Measurements from ENCODE around the gene RAC3.
A peak's percentile ranks its signal among the peaks of the same experiment; 100 is the strongest.

RAC3 gene

DNA sequence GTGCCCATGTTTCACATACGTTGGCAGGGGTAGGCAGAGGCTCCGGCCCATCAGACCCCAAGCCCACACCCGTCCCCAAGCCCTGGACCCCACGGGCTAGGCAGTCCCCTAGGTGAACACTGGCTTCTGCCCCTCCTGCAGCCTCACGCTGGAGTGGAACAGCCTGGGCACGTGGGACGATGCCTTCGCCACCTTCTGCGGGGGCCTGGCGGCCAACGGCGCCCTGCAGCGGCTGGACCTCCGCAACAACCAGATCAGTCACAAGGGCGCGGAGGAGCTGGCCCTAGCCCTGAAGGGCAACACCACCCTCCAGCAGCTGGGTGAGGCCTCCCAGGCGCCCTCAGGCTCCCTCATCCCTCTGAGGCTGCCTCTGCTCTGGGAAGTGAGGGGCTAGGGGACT lies 6.6 kb upstream of the RAC3 start:
- Histone ChIP-seq H2AK5ac (ENCODE audit: low read length) (no peak overlapping the region), H3K79me1 (ENCODE audit: low read length) (peaks cover 6% of the 10 kb centered on the region), H3K18ac (ENCODE audit: low read length) (no peak overlapping the region), H3K14ac (ENCODE audit: low read length) (no peak overlapping the region), H2BK120ac (ENCODE audit: insufficient read depth, low read length, poor library complexity) (no peak overlapping the region), H3K36me3 (ENCODE audit: control insufficient read depth in 1 of 2, insufficient read depth in 2 of 2, low read length in 2 of 2) (peaks cover 0 to 10% of the 10 kb centered on the region in 2 experiments), H3K79me2 (ENCODE audit: control insufficient read depth, insufficient read depth, low read length, poor library complexity) (peaks cover 8% of the 10 kb centered on the region), H3K27ac (ENCODE audit: low read depth, low read length) (no peak overlapping the region), H4K12ac (ENCODE audit: low read depth, low read length) (no peak overlapping the region), H3K23ac (ENCODE audit: low read length) (no peak overlapping the region), H4K91ac (ENCODE audit: low read depth, low read length) (no peak overlapping the region), H3K4me3 (ENCODE audit: low read depth, low read length) (no peak overlapping the region), H3K4me1 (ENCODE audit: control insufficient read depth in 1 of 2, insufficient read depth in 2 of 2, low read length in 2 of 2) (peaks cover 18 to 19% of the 10 kb centered on the region in 2 experiments), H4K8ac (ENCODE audit: low read depth, low read length) (no peak overlapping the region), H3K9me3 (ENCODE audit: insufficient read depth, low read depth, low read length) (peaks cover 7% of the 10 kb centered on the region), H2BK5ac (ENCODE audit: low read depth, low read length, poor library complexity) (no peak overlapping the region), H2BK12ac (ENCODE audit: low read length) (no peak overlapping the region), H3K27me3 (ENCODE audit: insufficient read depth, low read length) (no peaks in the 10 kb centered on the region), H3K4ac (ENCODE audit: low read depth, low read length) (no peak overlapping the region), H2AFZ (ENCODE audit: insufficient read depth, low read length, poor library complexity) (no peak overlapping the region), H3K4me2 (ENCODE audit: low read length) (no peak overlapping the region), H3K9ac (ENCODE audit: low read length) (no peak overlapping the region)
- peak in 1 of 2 donors; percentile 36 for DNase-seq
- no CpG with 5 or more reads among the region's 17 CpGs for WGBS (ENCODE audit: extremely low coverage, insufficient coverage, insufficient read length)

DNA sequence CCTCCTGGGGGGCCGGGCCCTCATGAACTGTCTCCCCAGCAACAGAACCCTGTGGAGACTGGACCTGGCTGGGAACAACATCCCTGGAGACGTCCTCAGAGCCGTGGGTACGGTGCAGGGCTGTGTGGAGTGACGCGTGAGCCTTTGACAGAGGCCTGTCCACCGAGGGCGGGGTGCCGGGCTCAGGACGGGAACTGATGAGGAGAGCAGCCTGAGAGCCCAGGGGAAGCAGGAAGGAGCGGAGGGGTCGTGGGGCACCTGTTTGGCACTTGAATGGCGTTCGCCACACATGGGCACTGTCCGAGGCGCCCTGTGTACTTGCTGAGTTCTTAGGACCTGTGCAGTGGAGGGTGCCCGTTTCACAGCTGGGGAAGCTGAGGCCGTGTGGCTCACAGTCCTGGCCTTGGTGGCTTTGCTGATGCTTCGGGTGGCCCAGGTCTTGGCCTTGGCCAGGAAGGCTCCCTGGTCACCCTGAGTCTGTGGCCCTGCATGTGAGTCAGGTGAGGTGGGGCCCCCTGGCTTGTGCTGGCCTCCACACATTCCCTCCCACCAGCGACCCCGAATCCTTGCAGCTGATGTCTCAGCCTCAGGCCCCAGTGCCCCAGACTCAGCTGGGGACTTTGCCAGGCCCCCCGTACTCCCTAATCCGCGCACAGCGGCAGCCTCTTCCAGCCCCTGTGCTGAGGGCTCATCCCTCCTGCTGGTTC lies 5.9 kb upstream of the RAC3 start:
- Histone ChIP-seq H3K4ac (ENCODE audit: low read depth, low read length) (no peak overlapping the region), H3K27ac (ENCODE audit: low read depth, low read length) (no peak overlapping the region), H3K18ac (ENCODE audit: low read length) (no peak overlapping the region), H3K23ac (ENCODE audit: low read length) (no peak overlapping the region), H3K4me2 (ENCODE audit: low read length) (no peak overlapping the region), H3K14ac (ENCODE audit: low read length) (no peak overlapping the region), H4K12ac (ENCODE audit: low read depth, low read length) (no peak overlapping the region), H2AK5ac (ENCODE audit: low read length) (no peak overlapping the region), H4K8ac (ENCODE audit: low read depth, low read length) (no peak overlapping the region), H2BK5ac (ENCODE audit: low read depth, low read length, poor library complexity) (no peak overlapping the region), H2BK12ac (ENCODE audit: low read length) (no peak overlapping the region), H2BK120ac (ENCODE audit: insufficient read depth, low read length, poor library complexity) (no peak overlapping the region), H3K4me3 (ENCODE audit: low read depth, low read length) (no peak overlapping the region), H3K79me1 (ENCODE audit: low read length) (peaks cover 6% of the 10 kb centered on the region), H3K4me1 (ENCODE audit: control insufficient read depth in 1 of 2, insufficient read depth in 2 of 2, low read length in 2 of 2) (peaks cover 18 to 19% of the 10 kb centered on the region in 2 experiments), H3K27me3 (ENCODE audit: insufficient read depth, low read length) (no peaks in the 10 kb centered on the region), H3K79me2 (ENCODE audit: control insufficient read depth, insufficient read depth, low read length, poor library complexity) (peaks cover 8% of the 10 kb centered on the region), H3K9ac (ENCODE audit: low read length) (no peak overlapping the region), H2AFZ (ENCODE audit: insufficient read depth, low read length, poor library complexity) (no peak overlapping the region), H3K36me3 (ENCODE audit: control insufficient read depth in 1 of 2, insufficient read depth in 2 of 2, low read length in 2 of 2) (peaks cover 0 to 10% of the 10 kb centered on the region in 2 experiments), H4K91ac (ENCODE audit: low read depth, low read length) (no peak overlapping the region), H3K9me3 (ENCODE audit: insufficient read depth, low read depth, low read length) (peaks cover 7% of the 10 kb centered on the region)
- DNase-seq = no peak
- WGBS (ENCODE audit: extremely low coverage, insufficient coverage, insufficient read length) = no CpG with 5 or more reads among the region's 25 CpGs

DNA sequence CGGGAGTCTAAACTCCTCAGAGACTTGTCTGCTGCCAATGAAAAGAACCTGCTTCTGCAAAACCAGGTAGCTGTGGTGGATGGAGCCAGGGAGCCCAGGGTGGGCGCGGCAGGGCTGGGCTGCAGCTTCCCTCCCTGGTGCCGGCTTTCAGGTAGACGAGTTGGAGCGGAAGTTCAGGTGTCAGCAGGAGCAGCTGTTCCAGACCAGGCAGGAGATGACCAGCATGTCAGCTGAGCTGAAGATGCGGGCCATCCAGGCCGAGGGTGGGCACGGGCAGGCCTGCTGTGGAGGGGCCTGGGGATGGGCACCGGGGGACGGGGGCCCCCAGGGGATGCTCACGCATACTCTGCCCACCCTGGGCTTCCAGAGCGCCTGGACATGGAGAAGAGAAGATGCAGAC lies 3.2 kb upstream of the RAC3 start:
- no CpG with 5 or more reads among the region's 13 CpGs for WGBS (ENCODE audit: extremely low coverage, insufficient coverage, insufficient read length)
- Histone ChIP-seq H3K4me2 (ENCODE audit: low read length) (no peak overlapping the region), H4K91ac (ENCODE audit: low read depth, low read length) (no peak overlapping the region), H2BK5ac (ENCODE audit: low read depth, low read length, poor library complexity) (no peak overlapping the region), H3K79me2 (ENCODE audit: control insufficient read depth, insufficient read depth, low read length, poor library complexity) (peaks cover 4% of the 10 kb centered on the region), H3K9ac (ENCODE audit: low read length) (no peak overlapping the region), H3K27ac (ENCODE audit: low read depth, low read length) (no peak overlapping the region), H2BK12ac (ENCODE audit: low read length) (no peak overlapping the region), H3K4me3 (ENCODE audit: low read depth, low read length) (no peak overlapping the region), H4K12ac (ENCODE audit: low read depth, low read length) (no peak overlapping the region), H3K23ac (ENCODE audit: low read length) (no peak overlapping the region), H2BK120ac (ENCODE audit: insufficient read depth, low read length, poor library complexity) (no peak overlapping the region), H3K27me3 (ENCODE audit: insufficient read depth, low read length) (no peaks in the 10 kb centered on the region), H2AFZ (ENCODE audit: insufficient read depth, low read length, poor library complexity) (no peak overlapping the region), H3K18ac (ENCODE audit: low read length) (no peak overlapping the region), H2AK5ac (ENCODE audit: low read length) (no peak overlapping the region), H3K14ac (ENCODE audit: low read length) (no peak overlapping the region), H3K4me1 (ENCODE audit: control insufficient read depth in 1 of 2, insufficient read depth in 2 of 2, low read length in 2 of 2) (peaks cover 10 to 16% of the 10 kb centered on the region in 2 experiments), H3K4ac (ENCODE audit: low read depth, low read length) (no peak overlapping the region), H3K9me3 (ENCODE audit: insufficient read depth, low read depth, low read length) (peaks cover 7% of the 10 kb centered on the region), H4K8ac (ENCODE audit: low read depth, low read length) (no peak overlapping the region), H3K36me3 (ENCODE audit: control insufficient read depth in 1 of 2, insufficient read depth in 2 of 2, low read length in 2 of 2) (peaks cover 0 to 11% of the 10 kb centered on the region in 2 experiments), H3K79me1 (ENCODE audit: low read length) (peaks cover 5% of the 10 kb centered on the region)
- DNase-seq = no peak

DNA sequence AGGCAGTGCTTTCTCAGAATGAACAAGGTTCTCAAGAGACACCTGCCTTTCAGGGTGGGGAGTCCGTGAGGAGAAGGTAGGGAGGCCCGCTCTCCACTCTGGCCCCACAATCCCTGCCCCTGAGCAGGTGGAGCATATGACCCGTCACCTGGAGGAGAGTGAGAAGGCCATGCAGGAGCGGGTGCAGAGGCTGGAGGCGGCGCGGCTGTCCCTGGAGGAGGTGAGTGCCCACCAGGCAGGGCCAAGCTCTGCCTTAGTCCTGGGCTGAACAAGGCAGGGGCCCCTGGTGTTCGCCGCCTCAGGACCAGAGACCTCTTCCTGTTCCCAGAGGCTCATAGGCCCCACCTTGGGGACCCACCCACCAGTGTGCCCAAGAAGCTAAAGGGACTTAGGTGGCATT lies 2.5 kb upstream of the RAC3 start:
- Histone ChIP-seq H3K4me2 (ENCODE audit: low read length) (no peak overlapping the region), H2BK120ac (ENCODE audit: insufficient read depth, low read length, poor library complexity) (no peak overlapping the region), H3K9ac (ENCODE audit: low read length) (no peak overlapping the region), H4K91ac (ENCODE audit: low read depth, low read length) (no peak overlapping the region), H3K9me3 (ENCODE audit: insufficient read depth, low read depth, low read length) (peaks cover 6% of the 10 kb centered on the region), H2AFZ (ENCODE audit: insufficient read depth, low read length, poor library complexity) (no peak overlapping the region), H3K79me2 (ENCODE audit: control insufficient read depth, insufficient read depth, low read length, poor library complexity) (no peaks in the 10 kb centered on the region), H3K4me3 (ENCODE audit: low read depth, low read length) (peak overlapping the region; percentile 35), H2BK12ac (ENCODE audit: low read length) (no peak overlapping the region), H3K18ac (ENCODE audit: low read length) (no peak overlapping the region), H4K8ac (ENCODE audit: low read depth, low read length) (no peak overlapping the region), H3K79me1 (ENCODE audit: low read length) (peaks cover 5% of the 10 kb centered on the region), H3K36me3 (ENCODE audit: control insufficient read depth in 1 of 2, insufficient read depth in 2 of 2, low read length in 2 of 2) (peaks cover 0 to 16% of the 10 kb centered on the region in 2 experiments), H4K12ac (ENCODE audit: low read depth, low read length) (no peak overlapping the region), H3K14ac (ENCODE audit: low read length) (no peak overlapping the region), H2BK5ac (ENCODE audit: low read depth, low read length, poor library complexity) (no peak overlapping the region), H3K23ac (ENCODE audit: low read length) (no peak overlapping the region), H3K27ac (ENCODE audit: low read depth, low read length) (no peak overlapping the region), H3K4me1 (ENCODE audit: control insufficient read depth in 1 of 2, insufficient read depth in 2 of 2, low read length in 2 of 2) (peaks cover 5 to 11% of the 10 kb centered on the region in 2 experiments), H3K27me3 (ENCODE audit: insufficient read depth, low read length) (no peaks in the 10 kb centered on the region), H2AK5ac (ENCODE audit: low read length) (no peak overlapping the region), H3K4ac (ENCODE audit: low read depth, low read length) (no peak overlapping the region)
- DNase-seq = no peak
- no CpG with 5 or more reads among the region's 9 CpGs for WGBS (ENCODE audit: extremely low coverage, insufficient coverage, insufficient read length)
